HG02973 (cell line): ENCODE results near the gene DNM2.
"Not testable (repeated sequence)": the region's sequence is repeated elsewhere in the genome, so short reads cannot be mapped to it uniquely, and the experiment has no call there.

Source experiments
- ATAC-seq: cut with Tn5 transposase; IDR thresholded peaks from one replicate; pipeline ENCODE4 v1.9.1; 2021; ENCODE audit warnings: moderate library complexity; ENCODE audit not compliant: unreplicated experiment

The DNM2 gene

DNA sequence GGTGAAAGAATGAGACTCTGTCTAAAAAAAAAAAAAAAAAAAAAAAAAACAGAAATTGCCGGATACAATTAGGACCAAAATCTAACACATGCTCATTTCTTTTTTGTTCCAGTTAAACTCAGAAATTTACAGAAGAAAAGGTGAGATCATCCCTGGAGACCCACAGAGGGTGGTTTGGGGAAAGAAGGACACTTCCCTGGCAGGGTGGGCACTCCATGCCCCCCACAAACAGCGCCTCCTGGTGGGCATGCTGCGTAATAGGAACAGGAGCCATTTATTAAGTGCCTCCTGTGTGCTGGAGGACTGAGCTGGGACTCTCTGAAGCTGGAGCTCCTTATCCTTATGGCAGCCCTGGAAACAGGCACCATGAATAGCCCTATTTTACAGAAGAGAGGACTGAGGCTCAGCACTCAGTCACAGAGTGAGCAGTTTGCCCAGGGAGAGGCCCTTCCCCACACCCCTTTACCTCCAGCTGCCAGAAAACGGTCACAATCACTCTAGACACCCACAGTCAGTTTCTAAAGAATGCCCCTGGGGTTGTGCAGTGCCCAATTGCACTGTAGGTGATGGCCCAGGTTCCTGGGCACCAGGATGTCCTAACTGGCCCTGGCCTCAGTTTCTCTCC is 140.4 kb downstream of the DNM2 start:
- no peak for ATAC-seq

DNA sequence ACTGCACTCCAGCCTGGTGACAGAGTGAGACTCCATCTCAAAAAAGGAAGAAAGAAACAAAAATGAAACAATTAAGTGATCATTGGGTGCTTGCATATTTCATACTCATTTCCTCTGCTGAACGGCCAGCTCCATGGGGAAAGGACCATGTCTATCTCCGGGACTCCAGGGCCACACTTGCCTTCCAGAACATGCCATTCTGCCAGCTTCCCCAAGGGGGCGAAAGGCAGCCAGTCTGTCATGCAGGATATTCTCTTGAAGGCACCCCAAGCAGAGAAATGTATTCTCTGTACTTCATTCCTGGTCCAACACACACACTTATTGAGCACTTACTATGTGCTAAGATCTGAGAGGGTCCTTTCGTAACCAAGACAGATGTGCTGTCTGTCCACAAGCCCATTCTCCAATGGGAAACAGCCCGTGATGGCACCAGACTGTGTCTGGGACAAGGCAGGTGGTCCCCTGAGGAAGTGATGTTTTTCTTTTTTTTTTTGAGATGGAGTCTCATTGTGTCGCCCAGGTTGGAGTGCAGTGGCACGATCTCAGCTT is 143.3 kb downstream of the DNM2 start:
- no peak for ATAC-seq

GRCh38 chr19:10862561-10863106 is 144.8 kb downstream of the DNM2 start:
- ATAC-seq = no peak

DNA sequence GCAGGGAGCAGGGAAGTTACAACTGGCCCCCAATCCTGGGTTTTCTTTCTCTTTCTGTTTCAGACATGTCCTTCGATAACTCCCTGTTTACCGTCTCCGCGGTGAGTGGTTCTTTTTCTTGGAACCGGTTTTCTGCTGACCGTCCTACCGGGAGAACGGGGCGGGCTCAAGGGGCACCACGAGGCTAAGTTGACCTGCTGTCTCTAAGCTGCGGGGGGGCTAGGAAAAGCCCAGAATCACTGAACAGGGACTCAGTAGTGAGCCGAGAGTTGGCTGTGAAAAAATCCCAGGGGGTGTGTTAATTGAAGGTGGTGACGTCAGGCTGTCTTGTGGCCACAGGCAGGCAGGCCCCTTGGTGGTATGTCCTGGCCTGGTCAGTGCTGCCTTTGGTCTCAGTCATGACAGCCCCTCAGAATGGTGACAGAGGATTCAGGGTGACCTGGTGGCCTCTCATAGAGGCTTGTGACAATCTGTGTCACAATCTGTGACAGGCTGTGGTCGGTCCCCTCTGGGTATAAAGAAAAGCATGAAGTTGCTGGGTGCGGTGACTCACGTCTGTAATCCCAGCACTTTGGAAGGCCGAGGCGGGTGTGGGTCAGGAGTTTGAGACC is 145.3 kb downstream of the DNM2 start:
- ATAC-seq = no peak

DNA sequence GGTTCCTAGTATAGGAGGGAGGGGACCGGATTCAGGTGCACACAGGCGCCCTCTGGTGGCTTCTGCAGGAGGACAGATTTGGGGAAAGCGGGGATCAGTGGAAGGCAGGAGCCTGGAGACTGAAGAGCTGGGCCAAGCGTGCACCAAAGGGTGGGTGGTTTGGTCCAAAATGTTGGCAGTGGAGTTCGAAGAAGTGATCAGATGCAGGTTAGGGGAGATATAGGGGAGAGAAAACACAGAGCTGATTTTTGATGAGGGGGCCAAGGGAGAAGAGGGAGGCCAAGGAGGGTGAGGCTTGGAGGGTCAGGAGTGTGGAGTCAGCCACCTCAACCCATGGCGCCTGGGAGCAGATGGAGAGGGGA is 146.6 kb downstream of the DNM2 start:
- ATAC-seq = no peak

- no peak for ATAC-seq
These were observed 148.6 kb downstream of the DNM2 start for GRCh38 chr19:10866495-10866894.

DNA sequence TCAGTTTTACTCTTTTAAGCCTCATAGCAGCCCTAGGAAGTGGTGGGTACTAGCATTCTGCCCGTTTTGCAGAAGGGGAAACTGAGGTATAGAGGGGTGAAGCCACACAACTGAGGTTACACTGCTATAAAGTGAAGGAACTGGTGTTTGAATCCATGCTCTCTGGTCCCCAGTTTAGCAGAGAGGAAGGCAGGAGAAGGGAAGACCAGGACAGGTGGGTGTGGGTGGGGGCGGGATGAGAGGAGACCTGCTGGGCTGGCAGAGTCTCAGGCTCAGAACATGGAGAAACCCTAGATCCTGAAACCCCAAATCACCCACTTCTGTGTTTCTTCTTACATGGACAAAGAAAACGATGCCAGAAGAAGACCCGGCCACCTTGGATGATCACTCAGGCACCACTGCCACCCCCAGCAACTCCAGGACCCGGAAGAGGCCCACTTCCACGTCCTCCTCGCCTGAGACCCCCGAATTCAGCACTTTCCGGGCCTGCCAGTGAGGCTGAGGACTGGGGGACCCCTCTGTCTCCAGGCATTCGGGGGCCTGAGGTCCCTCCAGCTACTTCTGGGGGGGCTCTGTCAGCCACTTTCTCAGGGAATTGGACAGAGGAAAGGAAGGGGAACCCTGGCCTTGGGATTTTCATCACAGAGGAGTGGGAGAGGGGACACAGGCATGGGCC is 151.1 kb downstream of the DNM2 start:
- ATAC-seq = no peak

DNA sequence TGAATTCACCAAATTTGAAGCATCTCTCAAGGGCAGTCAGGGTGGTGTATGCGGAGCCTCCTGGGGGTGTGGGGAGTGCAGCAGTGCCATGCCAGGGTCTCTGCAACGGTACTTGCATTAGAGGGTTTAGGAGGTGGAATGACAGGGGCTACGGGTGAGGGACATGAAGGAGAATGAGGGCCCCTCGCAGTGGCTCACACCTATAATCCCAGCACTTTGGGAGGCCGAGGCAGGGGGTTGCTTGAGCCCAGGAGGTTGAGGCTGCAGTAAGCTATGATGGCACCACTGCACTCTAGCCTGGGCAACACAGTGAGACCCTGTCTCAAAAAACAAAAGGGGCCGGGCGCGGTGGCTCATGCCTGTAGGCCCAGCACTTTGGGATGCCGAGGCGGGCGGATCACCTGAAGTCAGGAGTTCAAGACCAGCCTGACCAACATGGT is 152.0 kb downstream of the DNM2 start:
- ATAC-seq = not testable (repeated sequence)

- no peak for ATAC-seq
These were observed 152.6 kb downstream of the DNM2 start for GRCh38 chr19:10870501-10870954.

- peak; percentile 64 for ATAC-seq
These were observed 153.2 kb downstream of the DNM2 start, which contains the start of gene CARM1 for GRCh38 chr19:10870955-10871603. CARM1 (plus strand) TSS chr19:10871553; CDS start chr19:10871703, 150 bp downstream.

DNA sequence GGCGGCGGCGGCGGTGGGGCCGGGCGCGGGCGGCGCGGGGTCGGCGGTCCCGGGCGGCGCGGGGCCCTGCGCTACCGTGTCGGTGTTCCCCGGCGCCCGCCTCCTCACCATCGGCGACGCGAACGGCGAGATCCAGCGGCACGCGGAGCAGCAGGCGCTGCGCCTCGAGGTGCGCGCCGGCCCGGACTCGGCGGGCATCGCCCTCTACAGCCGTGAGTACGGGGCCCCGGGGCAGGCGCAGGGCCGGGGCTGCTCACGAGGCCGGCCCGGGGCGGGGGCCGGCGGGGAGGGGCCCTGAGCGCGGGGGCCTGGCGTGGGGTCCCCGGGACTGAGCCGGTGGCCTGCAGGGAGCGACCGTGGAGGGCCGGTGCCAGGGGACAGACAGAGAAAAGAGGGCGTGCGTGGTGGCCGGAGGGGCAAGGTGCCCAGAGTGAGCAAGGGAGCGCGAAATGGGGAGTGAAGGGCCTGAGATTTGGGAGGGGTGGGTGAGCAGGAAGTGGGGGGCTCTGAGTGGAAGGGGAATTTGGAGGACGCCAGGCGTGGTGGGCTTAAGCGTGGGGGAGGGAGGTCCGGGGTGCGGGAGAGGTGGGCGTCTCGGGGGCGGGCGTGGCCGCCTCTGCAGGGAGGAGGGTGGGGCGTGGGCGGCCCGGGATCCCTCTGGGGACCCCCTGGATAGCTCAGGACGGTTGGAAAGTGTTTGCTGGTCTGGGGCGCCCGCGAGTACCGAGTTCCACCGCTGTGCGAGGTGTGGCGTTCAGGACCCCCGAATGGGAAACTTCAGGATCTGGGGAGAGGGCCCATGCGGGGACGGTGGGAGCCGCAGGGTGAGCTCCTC is 154.0 kb downstream of the DNM2 start:
- ATAC-seq = peak; percentile 11

DNA sequence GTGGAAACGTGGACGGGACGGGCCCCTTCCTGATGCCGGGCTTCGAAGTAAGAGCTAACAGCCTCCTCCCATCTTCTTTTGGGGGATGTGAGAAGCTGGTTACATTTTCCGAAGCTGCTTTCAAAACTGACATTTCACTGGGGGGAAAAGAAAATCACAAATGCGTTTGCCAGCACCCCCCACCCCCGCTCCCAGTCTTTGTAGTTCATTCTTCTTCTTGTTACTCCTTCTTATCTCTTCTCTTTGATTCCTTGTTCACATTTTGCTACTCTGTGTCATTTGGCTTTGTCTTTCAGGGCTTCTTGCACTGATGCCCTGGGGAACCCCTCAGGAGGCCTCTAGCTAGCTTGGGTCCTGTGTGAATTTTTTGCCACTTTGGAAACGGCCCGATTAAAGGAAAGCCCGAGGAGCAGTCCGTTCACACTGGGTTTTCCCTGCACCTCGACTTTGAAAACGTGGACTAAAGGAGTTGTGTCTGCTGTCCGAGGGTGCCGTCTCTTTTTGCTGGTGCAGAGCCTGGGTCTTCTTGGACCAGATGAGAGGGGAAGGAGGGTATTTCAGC is 154.7 kb downstream of the DNM2 start:
- no peak for ATAC-seq

DNA sequence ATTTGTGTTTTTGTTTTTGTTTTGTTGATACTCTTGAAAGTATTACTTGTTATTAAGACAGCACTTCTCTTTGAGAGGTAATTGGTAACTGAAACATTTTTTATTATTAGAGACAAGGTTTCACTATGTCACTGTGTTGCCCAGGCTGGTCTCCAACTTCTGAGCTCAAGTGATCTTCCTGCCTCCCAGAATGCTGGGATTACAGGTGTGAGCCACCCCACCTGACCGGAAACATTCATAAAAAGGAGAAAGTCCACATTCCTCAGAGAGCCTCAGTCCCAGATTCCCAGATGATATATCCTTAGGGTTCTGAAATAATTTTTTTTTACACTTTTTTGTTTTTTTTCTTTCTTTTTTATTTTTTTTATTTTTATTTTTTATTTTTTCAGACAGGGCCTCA is 156.1 kb downstream of the DNM2 start:
- ATAC-seq = no peak

DNA sequence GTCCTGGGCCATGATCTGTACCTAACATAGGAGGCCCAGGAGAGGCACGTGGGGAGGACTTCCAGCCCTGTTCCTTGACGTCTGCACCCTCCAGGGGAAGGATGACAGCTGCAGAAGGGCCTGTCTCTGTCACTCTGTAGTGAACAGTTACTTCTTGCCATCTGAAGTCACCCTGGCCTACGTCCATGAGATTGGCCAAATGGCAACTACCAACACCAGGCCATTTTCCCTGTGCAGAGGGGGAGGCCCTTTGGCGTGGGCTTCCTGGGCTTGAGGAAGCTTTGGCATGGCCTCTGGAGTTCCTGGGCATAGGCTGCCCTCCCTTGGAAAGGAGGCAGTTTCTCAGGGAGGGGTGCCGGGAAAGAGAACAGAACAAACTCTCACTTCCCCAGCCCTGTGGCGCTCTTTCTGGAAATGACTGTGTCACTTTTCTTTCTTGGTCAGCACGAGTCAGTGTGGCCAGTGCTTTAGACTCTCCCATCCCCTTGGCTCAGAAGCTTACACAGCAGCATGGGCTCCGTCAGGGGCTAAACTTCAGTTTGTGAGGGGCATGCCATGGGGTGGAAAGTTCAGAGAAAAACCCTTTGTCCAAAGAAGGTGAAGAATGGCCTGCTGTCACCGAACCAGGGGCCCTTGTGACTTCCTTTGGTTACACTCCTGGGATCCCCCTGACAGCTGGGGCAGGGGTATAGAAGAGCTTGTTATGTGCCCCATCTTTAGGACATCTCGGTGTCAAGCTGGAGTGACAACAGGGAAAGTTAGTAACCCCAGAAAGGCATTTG is 158.8 kb downstream of the DNM2 start:
- peak; percentile 54 for ATAC-seq

GRCh38 chr19:10877608-10878007 is 159.7 kb downstream of the DNM2 start:
- ATAC-seq = not testable (repeated sequence)

DNA sequence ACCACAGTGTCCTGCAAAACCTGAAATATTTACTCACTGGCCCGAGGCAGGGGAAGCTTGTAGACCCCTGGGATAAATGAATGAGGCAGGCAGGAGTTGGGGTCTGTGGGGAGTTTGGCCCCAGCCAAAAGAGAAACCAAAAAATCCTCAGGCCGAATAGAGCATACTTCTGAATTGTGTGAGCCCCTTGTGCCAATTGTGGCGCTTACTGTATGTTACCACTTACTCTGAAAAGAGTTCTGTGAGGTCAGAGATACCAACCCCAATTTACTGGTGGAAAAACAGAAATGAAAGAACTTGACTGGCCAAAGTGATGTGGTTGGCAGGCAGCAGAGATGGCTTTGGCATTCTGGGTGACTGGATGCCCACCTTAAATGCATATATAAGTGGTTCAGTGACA is 160.4 kb downstream of the DNM2 start:
- ATAC-seq = no peak
